GM21529 (cell line): ENCODE results near the gene KAZN.

Source experiments
- ATAC-seq: cut with Tn5 transposase; IDR thresholded peaks from one replicate; pipeline ENCODE4 v1.9.1; 2021; ENCODE audit not compliant: unreplicated experiment

KAZN gene

GRCh38 chr1:14739082-14739832 lies 140.8 kb downstream of the KAZN start:
- ATAC-seq: no peak

DNA sequence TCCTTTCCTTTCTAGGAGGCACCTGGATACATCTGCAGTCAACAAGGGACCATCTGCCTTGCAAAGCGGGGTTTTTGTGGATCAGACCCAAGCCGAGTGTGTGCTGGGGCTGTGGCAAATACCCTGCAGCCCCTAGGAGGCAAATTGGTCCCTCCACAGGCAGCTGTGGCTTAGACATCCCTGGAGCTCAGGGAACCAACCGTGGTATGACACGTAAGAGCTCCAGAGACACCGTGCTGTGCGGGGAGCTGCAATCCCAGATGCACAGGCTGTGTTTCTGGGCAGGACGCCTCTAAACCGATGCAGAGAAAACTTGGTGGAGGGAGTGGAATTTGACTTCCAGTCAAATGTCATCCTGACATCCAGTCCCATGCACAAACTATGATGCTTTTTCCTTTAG lies 141.5 kb downstream of the KAZN start:
- no peak for ATAC-seq

DNA sequence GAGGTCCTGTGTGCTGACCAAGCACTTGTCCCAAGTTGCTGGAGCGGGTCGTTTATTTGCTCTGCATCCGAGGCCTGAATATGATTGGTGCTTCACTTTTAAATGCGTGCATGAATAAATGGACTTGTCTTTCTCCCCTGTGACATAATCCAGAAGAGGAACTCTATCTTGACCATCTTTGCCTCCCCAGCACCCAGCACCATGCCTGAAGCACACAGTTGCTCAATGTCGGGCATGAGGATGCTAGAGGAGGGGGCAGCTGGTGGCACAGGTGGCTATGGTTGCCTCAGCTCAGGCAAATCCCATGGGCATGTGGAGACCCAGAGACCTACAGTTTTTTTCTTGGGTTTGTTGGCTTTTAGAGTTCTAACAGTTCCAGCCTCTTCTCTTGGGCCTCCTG lies 142.6 kb downstream of the KAZN start:
- ATAC-seq: no peak

DNA sequence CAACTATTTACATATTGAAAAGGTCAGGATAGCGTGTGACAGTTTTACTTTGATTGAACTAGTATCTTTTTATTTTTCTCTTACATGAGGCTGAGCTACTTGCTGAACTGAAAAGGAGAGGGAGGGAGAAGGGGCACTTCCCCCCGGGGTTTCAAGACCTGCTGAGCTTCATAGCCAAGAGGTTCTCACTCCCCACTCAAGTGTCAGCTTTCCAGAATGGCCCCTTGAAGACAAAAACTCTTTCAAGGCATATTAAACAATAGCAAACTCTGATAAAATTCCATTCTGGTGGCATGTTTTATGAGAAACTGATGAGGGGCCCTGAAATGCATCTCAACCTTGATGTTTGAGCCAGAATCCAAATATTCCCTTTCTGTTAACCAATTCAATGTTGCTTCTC lies 143.0 kb downstream of the KAZN start:
- no peak for ATAC-seq

DNA sequence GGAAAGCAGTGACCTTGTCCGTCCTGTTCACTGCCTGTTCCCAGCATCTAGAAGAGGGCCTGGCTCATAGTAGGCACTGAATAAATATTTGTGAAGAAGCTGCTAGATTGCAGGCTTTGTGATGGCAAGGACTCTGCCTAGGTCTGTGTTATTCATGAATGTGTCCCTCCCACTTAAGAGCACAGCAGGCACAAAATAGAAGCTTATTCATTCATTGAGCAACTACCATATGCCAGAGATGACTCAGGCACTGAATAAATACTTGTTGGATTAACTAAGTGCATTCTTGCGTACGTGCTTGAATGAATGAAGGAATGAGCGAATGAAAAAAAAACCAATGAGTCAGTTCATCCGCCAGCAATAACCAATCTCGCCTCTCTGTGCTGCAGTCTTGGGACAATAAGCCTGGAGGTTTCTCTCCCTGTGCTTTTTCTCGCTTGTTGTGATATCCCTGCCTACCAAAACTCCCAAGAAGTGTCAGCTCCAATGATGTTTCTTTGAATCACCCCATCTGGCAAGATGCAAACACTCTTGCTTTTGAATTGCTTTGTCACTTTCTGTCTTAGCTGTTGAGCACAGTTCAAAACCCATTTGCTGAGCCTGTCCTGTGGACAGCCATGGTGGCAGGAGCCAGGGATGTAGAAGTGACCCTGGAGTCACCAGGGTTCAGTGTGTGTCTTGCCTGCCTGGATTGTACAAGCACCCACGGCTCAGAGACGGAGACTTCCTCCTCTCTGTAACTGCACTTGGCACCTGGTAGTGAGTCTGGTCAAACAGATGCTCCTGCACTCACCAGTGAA lies 143.9 kb downstream of the KAZN start:
- ATAC-seq: peak; percentile 59

DNA sequence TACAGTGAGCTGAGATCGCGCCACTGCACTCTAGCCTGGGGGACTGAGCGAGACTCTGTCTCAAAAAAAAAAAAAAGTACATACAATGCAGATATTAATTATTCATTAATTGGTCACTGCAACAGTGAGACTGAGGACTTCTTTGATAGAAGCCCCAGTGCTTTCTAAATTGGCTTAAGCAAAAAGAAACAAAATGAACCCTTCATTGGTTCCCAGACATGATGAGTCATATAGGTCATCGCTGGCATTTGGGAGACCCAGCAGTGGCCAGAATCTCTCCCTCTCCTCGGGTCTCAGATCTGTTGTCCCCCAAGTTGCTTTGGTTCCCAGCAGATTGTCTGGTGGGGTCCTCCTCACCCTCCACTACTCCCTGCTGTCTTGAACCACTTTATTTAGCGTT lies 144.9 kb downstream of the KAZN start:
- ATAC-seq: no peak

GRCh38 chr1:14745001-14745720 lies 146.7 kb downstream of the KAZN start:
- no peak for ATAC-seq

DNA sequence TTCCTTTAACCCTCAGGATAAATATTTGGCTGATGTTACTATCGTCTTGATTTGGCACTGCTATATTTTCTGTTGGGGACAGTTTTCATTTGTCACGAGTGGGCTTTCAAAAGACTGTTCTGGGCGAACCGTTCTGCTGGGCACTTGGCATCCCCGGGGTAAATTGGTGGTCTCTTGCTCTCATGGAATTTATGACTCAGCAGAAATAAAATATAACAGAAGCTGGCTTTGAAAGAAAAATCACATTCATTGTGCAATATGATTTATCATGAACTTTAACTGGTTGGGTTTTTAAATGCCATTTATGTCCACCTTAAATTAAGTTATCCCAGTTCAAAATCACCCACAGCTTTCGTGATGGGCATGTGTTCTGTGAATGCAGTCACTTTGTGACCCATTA lies 147.3 kb downstream of the KAZN start:
- no peak for ATAC-seq

DNA sequence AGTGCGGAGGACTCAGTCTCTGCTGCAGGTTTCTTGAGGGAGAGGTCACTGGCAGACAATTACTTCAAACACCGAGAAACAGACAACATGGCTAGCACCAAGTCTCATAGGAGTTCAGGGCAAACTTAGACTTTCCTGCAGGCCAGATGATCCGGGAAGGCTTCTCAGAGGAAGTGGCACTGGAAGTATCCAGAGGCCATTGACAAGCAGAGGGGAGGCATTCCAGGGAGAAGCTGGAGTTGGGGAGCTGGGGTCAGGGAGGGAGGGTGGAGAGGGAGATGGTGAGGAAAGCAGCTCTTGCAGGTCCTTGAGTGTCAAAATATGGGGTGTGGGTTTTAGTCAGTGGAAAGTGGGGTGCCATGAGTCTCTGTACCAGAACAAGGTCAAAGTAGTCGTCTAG lies 147.9 kb downstream of the KAZN start:
- ATAC-seq: no peak

DNA sequence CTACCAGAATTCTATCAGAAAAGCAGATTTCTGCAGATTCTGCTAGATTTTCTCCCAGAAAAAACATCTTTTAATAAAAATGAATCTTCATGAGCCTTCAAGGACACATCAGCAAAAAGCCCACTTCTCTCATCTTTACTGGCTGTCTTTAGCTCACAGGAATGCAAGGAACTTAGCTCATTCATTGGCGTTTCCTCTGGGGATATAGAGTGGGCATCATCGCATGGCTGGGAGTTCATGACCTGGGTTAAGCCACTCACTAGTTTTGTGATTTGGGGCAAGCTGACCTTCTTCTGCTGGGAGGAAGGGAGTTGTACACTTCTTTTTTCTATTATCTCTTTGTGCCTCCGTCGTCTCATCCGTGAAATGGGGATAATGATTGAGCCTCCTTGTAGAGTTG lies 149.7 kb downstream of the KAZN start:
- ATAC-seq: no peak

GRCh38 chr1:14748977-14749376 lies 150.5 kb downstream of the KAZN start:
- no peak for ATAC-seq

DNA sequence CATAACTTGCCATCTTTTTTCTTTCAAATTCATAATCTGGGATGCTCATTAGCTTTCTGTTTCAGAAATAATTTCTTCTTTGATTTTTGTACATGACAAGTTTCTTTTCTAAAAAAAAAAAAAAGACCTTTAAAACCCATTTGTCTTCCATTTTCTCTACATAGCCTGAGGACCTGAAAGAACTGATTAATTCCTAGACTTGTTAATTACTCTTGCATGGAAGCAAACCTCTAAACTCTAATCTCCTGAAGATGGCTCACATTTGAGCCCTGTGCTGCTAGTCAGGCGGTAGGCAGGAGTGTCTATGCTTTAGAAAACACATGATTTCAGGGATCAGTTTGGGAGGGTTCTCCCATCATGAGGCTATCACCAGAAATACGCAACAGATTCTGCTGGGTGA lies 152.0 kb downstream of the KAZN start:
- no peak for ATAC-seq

DNA sequence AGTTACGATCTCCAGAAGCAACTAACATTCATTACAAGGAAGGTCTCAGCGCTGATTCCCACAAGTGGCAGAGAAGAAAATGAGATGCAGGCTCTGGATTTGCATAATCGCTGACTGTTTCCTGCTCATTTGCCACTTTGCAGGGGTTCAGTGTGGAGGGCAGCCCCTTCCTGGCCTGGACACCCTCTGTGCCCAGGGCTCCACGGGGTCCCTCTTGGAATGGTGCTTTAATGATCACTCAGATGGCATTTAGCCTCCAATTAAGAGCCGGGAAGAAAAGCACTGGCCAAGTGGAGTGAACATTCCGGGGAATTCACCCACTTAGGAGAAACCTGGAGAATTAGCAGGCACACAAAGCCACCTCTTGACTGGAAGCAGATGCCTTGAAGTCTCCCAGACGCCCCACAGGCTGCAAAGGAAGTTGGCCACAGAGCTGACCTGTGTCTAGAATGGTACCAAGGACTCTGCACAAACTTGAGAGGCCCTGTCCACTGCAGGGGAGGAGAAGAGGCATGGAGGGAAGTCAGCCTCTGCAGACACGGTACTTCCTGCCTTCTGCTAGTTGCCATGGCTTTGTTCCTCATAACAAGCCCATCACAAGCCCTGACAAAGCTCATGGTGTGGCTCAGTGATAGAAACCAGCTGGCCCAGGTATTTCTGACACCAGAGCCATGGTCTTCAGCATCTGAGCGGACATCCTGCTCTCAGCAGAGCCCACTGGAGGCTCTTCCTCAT lies 157.2 kb downstream of the KAZN start:
- ATAC-seq: no peak

- no peak for ATAC-seq
Measured at GRCh38 chr1:14756589-14757285, 158.3 kb downstream of the KAZN start.

- no peak for ATAC-seq
Measured at GRCh38 chr1:14757286-14757625, 158.8 kb downstream of the KAZN start.

GRCh38 chr1:14759042-14759818 lies 160.7 kb downstream of the KAZN start:
- ATAC-seq: no peak

DNA sequence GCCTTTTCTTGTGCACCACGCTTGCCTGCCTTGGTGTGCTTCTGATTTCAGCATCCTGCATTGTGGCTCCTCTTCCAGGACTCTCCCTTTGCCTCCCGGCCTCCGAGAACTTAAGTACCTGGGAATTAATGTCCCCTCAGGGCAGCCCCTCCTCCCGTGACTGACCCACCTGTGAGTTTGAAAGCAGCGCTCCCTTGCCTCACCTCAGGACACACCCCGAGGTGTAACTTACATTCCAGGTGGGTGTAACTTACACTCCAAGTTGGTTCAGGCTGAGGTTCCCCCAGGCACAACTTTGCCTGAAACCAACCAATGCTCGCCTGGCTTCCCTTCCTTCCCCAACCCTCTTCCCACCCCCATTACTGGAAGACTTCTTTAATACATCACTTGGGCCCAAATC lies 161.4 kb downstream of the KAZN start:
- ATAC-seq: no peak

- no peak for ATAC-seq
Measured at GRCh38 chr1:14760780-14761179, 162.3 kb downstream of the KAZN start.

DNA sequence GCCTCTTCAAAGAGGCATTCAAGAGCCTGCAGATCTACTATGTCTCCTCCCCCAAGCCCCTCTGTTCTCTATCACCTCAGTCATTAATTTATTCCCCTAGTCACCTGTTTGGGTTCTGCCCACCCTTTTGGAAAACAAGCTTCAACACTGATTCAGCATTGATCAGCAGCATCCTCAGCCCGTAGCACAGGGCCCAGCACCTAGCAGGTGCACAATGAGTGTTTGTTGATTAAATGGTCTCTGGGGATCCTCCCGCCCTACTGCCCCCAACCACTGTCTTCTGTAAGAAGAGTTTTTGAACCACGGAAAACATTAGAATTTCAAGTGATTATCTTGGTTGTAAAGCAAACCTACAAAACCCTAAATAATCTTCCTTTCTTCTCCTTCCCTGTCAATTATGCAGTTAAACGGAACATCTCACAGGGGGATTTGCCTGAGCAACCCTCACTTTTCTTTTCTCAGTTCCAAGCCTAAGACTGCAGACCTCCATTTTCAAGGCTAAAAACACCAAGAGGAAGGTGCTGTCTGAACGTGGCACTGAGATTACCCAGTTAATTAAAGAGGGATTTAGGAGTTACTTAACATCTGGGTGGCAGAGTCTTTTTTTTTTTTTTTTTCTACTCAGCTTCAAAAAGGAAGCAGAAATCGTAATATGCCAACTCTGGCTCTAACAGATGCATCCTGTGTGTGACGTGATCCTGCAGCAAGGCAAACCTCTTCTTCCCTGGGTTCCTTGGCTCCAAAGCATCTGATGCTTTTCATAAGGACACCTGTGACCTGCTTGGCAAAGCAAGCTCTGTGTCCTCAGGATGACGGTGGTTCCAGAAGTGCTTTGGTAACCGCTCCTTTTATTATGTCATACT lies 163.0 kb downstream of the KAZN start:
- ATAC-seq: no peak
